Fibroblast of skin of right quadriceps (primary cell): Measurements from ENCODE around the gene PSMC3IP.
"Not testable (repeated sequence)": the region's sequence is repeated elsewhere in the genome, so short reads cannot be mapped to it uniquely, and the experiment has no call there.

ENCODE experiments used
- DNase-seq: peaks from one replicate; pipeline ENCODE4 v3.0.0-alpha.2; 2013

PSMC3IP gene, protein sequence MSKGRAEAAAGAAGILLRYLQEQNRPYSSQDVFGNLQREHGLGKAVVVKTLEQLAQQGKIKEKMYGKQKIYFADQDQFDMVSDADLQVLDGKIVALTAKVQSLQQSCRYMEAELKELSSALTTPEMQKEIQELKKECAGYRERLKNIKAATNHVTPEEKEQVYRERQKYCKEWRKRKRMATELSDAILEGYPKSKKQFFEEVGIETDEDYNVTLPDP

GRCh38 chr17:42577532-42578281 is at the start of gene PSMC3IP:
PSMC3IP (minus strand) TSS chr17:42577729; CDS start chr17:42577686, 43 bp downstream.
- DNase-seq, result peak; percentile 91

GRCh38 chr17:42623732-42624596 is 46.4 kb upstream of the PSMC3IP start:
- DNase-seq, result no peak

GRCh38 chr17:42623271-42623670 is 45.7 kb upstream of the PSMC3IP start:
- no peak for DNase-seq

DNA sequence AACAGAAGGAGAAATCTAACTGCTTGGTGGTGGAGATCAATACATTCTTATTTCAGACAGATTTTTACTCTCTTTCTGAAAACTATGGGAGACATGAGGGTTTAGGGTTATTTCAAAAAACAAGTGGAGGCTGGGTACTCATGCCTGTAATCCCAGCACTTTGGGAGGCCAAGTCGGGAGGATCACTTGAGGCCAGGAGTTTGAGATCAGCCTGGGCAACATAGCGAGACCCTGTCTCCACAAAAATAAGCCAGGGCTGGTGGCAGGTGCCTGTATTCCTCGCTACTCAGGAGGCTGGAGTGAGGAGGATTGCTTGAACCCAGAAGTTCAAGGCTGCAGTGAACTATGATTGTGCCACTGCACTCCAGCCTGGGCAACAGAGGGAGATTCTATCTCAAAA is 44.5 kb upstream of the PSMC3IP start:
- DNase-seq, result not testable (repeated sequence)

- DNase-seq, result no peak
Measured at GRCh38 chr17:42618442-42619150, 41.1 kb upstream of the PSMC3IP start.

- no peak for DNase-seq
Measured at GRCh38 chr17:42617956-42618431, 40.5 kb upstream of the PSMC3IP start.

DNA sequence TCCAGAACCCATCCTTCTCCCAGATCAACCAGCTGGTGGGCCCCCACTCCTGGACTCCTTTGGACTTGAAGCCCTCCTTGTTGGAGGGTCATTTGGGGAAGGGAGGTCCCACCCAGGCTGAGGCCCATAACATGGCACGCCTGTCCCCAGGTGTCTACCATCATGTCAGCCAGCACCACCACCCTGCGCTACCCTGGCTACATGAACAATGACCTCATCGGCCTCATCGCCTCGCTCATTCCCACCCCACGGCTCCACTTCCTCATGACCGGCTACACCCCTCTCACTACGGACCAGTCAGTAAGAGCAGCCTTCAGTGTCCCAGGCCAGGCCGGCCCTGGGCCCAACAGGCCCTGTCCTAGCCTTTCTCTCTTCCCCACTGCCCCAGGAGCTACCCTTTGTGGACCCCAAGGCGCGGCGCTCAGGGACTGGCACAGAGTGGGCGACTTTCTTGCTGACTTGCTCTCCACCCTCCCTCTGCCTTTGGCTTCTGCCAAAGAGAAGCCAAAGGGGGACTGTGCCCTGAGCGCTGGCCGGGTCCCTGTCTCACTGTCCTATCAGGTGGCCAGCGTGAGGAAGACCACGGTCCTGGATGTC is 36.3 kb upstream of the PSMC3IP start:
- DNase-seq, result no peak

DNA sequence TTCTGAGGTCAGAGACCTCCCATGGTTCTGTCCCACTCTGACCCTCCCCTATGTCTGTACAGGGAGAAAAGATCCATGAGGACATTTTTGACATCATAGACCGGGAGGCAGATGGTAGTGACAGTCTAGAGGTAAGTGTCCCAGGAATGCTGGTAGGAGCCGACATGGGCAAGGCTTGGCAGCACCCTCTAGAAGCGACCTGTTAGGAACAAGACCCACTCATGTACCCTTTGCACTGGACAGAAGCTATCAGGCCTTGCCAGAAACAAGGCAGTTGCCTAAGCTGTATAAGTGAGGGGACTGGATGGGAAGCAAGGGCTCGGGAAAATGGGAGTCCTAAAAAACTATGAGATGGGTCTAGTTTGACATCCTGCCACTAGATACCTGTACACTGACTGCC is 34.5 kb upstream of the PSMC3IP start:
- no peak for DNase-seq

- DNase-seq, result not testable (repeated sequence)
Measured at GRCh38 chr17:42609814-42610801, 32.6 kb upstream of the PSMC3IP start.

- DNase-seq, result peak; percentile 99
Measured at GRCh38 chr17:42609182-42609813, 31.8 kb upstream of the PSMC3IP start, which contains the start of the genes RETREG3 and TUBG1. RETREG3 (minus strand) TSS chr17:42609374; CDS start chr17:42609324, 50 bp downstream. TUBG1 (plus strand) TSS chr17:42609683; CDS start chr17:42609738, 55 bp downstream.

- no peak for DNase-seq
Measured at GRCh38 chr17:42608305-42609181, 31.0 kb upstream of the PSMC3IP start.

DNA sequence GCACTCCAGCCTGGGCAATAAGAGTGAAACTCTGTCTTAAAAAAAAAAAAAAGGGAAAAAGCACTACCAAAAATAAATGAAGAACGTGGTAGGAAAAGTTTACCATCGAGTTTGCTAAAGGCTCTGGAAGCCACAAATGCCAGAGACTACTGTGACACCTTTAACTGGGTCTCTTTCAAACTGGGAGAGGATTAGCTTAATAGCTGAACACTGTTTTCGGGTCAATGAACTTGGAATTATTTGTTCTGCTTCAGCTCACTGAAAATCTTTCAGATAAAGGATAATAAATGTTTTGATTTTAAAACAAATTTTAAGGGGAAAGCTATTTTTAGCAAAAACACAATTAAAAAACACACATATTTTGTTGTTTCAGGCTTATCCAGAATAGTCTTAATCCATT is 30.2 kb upstream of the PSMC3IP start:
- DNase-seq, result no peak

GRCh38 chr17:42603318-42603717 is 25.8 kb upstream of the PSMC3IP start:
- no peak for DNase-seq

DNA sequence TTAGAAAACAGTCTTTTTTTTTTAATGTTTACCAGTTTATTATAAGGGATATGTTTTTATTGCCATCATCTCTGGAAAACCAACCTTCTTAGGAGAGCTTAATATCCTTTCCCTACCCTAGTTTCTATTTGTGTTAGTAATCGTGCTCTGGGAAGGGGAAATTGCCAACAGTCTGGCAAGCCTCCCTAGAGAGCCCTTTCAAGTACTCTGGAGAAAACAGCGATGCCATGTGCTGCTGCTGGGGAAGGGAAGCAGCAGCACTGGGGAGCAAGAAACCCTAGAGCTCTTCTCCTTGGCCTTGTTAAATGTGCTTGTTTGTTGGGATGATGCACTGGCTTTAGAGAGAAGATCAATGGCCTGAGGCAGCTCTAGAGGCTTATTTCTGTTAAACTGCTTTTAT is 21.4 kb upstream of the PSMC3IP start:
- DNase-seq, result no peak

GRCh38 chr17:42596386-42596785 is 18.9 kb upstream of the PSMC3IP start:
- DNase-seq, result no peak

DNA sequence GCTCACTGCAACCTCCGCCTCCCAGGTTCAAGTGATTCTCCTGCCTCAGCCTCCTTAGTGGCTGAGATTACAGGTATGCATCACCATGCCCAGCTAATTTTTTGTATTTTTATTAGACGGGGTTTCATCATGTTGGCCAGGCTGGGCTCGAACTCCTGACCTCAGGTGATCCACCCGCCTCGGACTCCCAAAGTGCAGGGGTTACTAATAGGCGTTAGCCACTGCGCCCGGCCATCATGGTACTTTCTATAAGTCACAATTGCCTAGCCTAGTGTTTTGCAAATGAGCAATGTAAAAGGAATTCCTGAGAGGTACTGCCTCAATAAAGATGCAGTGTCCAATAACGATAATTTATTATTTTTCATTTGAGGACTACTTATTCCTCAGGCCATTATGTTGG is 13.9 kb upstream of the PSMC3IP start:
- DNase-seq, result no peak

- no peak for DNase-seq
Measured at GRCh38 chr17:42590886-42591285, 13.4 kb upstream of the PSMC3IP start.

DNA sequence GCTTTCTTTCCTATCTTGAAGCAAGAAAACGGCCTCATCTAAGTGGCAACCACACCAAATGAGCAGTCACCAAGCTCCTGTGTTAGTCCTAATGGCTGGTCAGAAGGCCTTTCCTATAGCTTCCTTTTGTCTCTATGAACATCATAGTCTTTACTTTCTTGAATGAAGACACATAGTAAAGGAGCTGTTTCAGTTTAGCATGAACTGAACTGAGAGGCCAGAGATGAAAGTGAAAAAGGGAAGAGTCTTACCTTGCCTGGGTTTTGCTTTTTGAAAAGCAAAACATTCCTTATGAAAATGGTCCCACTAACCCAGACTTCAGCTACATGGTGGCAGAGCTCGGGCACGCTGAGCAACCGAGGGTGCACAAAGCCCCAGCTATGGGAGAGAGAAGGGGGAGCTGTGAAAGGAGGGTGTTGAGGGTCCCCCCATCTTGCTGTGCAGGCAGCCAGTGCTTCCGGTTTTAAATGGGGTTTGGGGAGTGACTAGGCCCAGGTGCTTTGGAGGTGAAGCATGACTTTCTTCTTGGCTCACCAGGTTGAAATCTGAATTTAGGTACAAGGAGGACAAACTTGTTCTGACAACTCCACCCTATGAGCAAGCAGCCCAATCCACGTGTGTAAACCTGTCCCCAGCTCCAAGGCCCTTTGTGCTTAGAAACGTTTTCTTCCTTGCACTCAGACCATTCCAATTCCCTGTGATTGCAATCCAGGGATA is 9.1 kb upstream of the PSMC3IP start:
- no peak for DNase-seq

- DNase-seq, result no peak
Measured at GRCh38 chr17:42585353-42585752, 7.8 kb upstream of the PSMC3IP start.
